ENCODE measurements around the gene FOXB1.

- no peak for TF ChIP-seq CTCF (conservative IDR thresholded peaks at IDR 0.05; ENCODE audit: low read depth, low read length)
- no peak for TF ChIP-seq EZH2 (IDR thresholded peaks at IDR 0.05; ENCODE audit: borderline replicate concordance, low read depth, low read length, poor library complexity, severe bottlenecking)
Observed at GRCh38 chr15:60006873-60007272, 2.8 kb downstream of the FOXB1 start.
